Liver (tissue), 9 donors: Measurements from ENCODE around the gene LRRC74A. TPM values are rescaled to one million over a fixed set of nuclear protein-coding genes. Genes with fewer than 3 reads are reported as not detected.

Experiments
- DNase-seq: peaks from one replicate; pipeline ENCODE4 v3.0.0-alpha.2; 2017; ENCODE audit warnings: low spot score
- H3K27ac ChIP-seq, 2 donors: one replicate each; pipeline ENCODE4 v1.7.0; 2013; ENCODE audit warnings: inconsistent platforms in 2 of 2, low read length in 2 of 2, control low read depth in 1 of 2, low read depth in 1 of 2, mild to moderate bottlenecking in 1 of 2
- H3K27me3 ChIP-seq, 4 donors: one replicate each; pipeline versions ENCODE4 v1.6.1 to v1.7.0; 2013; ENCODE audit warnings: low read length in 3 of 4, inconsistent platforms in 1 of 4, mild to moderate bottlenecking in 1 of 4, moderate library complexity in 1 of 4; ENCODE audit not compliant: control insufficient read depth in 4 of 4, insufficient read depth in 4 of 4
- H3K36me3 ChIP-seq, 4 donors: one replicate each; pipeline versions ENCODE4 v1.6.1 to v1.7.0; 2013; ENCODE audit warnings: low read length in 3 of 4, mild to moderate bottlenecking in 3 of 4, low read depth in 1 of 4, moderate library complexity in 1 of 4; ENCODE audit not compliant: control insufficient read depth in 4 of 4, insufficient read depth in 3 of 4
- H3K4me1 ChIP-seq, 4 donors: one replicate each; pipeline versions ENCODE4 v1.6.1 to v1.7.0; 2013; ENCODE audit warnings: low read length in 3 of 4, mild to moderate bottlenecking in 3 of 4, moderate library complexity in 1 of 4; ENCODE audit not compliant: control insufficient read depth in 4 of 4, insufficient read depth in 4 of 4
- H3K4me3 ChIP-seq, 3 donors: one replicate each; pipeline versions ENCODE4 v1.6.1 to v1.7.0; 2013; ENCODE audit warnings: low read length in 3 of 3, control low read depth in 1 of 3, low read depth in 1 of 3, mild to moderate bottlenecking in 1 of 3
- H3K9ac ChIP-seq, 2 donors: one replicate each; pipeline ENCODE4 v1.7.0; 2013; ENCODE audit warnings: low read length in 2 of 2, mild to moderate bottlenecking in 2 of 2, moderate library complexity in 2 of 2, control low read depth in 1 of 2, low read depth in 1 of 2
- H3K9me3 ChIP-seq, 4 donors: one replicate each; pipeline versions ENCODE4 v1.6.1 to v1.7.0; 2013; ENCODE audit warnings: low read length in 3 of 4; ENCODE audit not compliant: control insufficient read depth in 4 of 4
- EGR1 ChIP-seq, 2 donors: IDR thresholded peaks; 2 replicates each; pipeline ENCODE4 v1.6.1; 2016 to 2018; ENCODE audit warnings: antibody characterized with exemption in 2 of 2, low read depth in 2 of 2
- FOXA1 ChIP-seq: IDR thresholded peaks from 2 replicates; pipeline ENCODE4 v1.6.1; 2016; ENCODE audit warnings: antibody characterized with exemption
- FOXA2 ChIP-seq: IDR thresholded peaks from 2 replicates; pipeline ENCODE4 v1.6.1; 2016; ENCODE audit warnings: antibody characterized with exemption
- GABPA ChIP-seq, 2 donors: IDR thresholded peaks in 1 of 2; conservative IDR thresholded peaks in 1 of 2; 2 replicates each; pipeline ENCODE4 v1.6.1; 2016; ENCODE audit warnings: antibody characterized with exemption in 2 of 2, mild to moderate bottlenecking in 1 of 2, moderate library complexity in 1 of 2
- NR2F2 ChIP-seq: IDR thresholded peaks from 2 replicates; pipeline ENCODE4 v1.6.1; 2016; ENCODE audit warnings: antibody characterized with exemption
- RAD21 ChIP-seq, 2 donors: IDR thresholded peaks; 2 replicates each; pipeline ENCODE4 v1.6.1; 2016; ENCODE audit warnings: antibody characterized with exemption in 2 of 2, mild to moderate bottlenecking in 2 of 2
- RXRA ChIP-seq, 2 donors: IDR thresholded peaks; 2 replicates each; pipeline ENCODE4 v1.6.1; 2017 to 2018; ENCODE audit warnings: antibody characterized with exemption in 2 of 2, mild to moderate bottlenecking in 1 of 2
- SP1 ChIP-seq: IDR thresholded peaks from 2 replicates; pipeline ENCODE4 v1.6.1; 2018; ENCODE audit warnings: antibody characterized with exemption, mild to moderate bottlenecking
- TAF1 ChIP-seq: conservative IDR thresholded peaks from 2 replicates; pipeline ENCODE4 v1.6.1; 2016; ENCODE audit warnings: antibody characterized with exemption, mild to moderate bottlenecking
- YY1 ChIP-seq: IDR thresholded peaks from 2 replicates; pipeline ENCODE4 v1.6.1; 2016; ENCODE audit warnings: antibody characterized with exemption, mild to moderate bottlenecking
- WGBS: extraction: QIAGEN DNeasy Blood & Tissue Kit; methylation state at CpG from one replicate; pipeline ENCODE4 v1.1.7; 2013; 5-methylcytosine and 5-hydroxymethylcytosine counted together
- polyA plus RNA-seq, 2 donors: library from polyadenylated mRNA; stranded (reverse) in 1 of 2; unstranded in 1 of 2; fragments of 200-250 nt in 1 of 2; fragments of >200 nt in 1 of 2; fragmentation: Nextera tagmentation in 1 of 2; extraction: Ambion mirVana in 1 of 2; gene quantifications; one replicate each; pipeline versions ENCODE4 v1.2.1 to v1.2.3, GENCODE V29; 2013 to 2015
- total RNA-seq, 2 donors: library from RNA; depleted of rRNA; stranded (reverse); fragments of >200 nt; gene quantifications; one replicate each; pipeline ENCODE4 v1.2.3, GENCODE V29; 2014
- TF ChIP-seq, protein P1 (sequence below): IDR thresholded peaks from 2 replicates; pipeline ENCODE4 v1.6.1; 2016; ENCODE audit warnings: antibody characterized with exemption
- TF ChIP-seq, protein P2 (sequence below): IDR thresholded peaks from 2 replicates; pipeline ENCODE4 v1.6.1; 2016; ENCODE audit warnings: antibody characterized with exemption
- TF ChIP-seq, protein P3 (sequence below): IDR thresholded peaks from 2 replicates; pipeline ENCODE4 v1.6.1; 2016; ENCODE audit warnings: antibody characterized with exemption
- TF ChIP-seq, protein P4 (sequence below): fragments of 150-350 bp; IDR thresholded peaks from 2 replicates; pipeline ENCODE4 v1.5.1; 2017; ENCODE audit warnings: improper control_type of control experiment, low read depth, low read length; ENCODE audit not compliant: missing input control
- donor health status: healthy.
- donor health status: healthy.
- donor health status: healthy.
- donor health status: healthy.
- donor health status: healthy.

LRRC74A gene
- total and polyA plus RNA-seq, 4 donors, result not detected

DNA sequence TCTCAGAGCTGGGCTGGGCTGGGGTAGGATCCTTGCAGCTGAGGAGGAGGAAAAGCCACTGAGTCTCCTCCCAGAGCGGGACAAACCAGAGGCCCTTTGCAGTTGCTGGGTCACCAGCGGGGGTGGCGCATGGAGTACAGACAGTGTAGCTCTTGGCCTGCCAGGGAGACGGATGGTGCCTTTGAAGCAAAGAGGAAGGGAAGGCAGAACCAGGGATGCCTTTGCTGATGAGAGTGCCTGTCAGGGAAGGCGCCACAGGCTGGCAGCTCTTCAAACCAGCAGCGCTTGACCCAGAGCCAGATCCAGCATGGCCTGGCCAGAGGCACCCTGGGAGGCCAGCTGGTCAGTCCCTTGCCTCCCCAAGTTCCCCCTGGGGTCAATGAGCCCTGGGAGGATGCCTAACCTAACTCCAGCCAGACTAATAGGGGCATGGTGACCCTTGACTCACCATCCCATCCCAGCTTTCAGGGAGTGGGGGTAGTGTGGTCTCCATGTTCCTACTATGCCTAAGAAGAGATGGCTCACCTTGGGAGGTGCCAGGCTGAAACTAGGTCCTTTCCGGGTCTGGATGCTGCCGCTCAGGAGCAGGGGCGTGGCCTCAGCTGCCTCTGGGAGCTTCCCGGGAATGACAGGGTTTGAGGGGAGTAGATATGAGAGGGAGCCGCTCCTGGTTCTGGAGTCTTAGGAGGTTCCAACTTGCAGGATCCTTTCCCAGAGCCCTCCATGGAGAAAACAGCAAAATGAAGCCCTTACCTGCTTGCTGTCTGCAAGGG, 45.1 kb upstream of the LRRC74A start:
- no peak for DNase-seq
- Histone ChIP-seq H3K27ac (no peak overlapping the region), H3K9me3 (no peaks in the 10 kb centered on the region), H3K9ac (no peak overlapping the region), H3K4me3 (no peak overlapping the region), H3K27me3 (no peaks in the 10 kb centered on the region), H3K4me1 (peaks cover 0 to 5% (median 0%) of the 10 kb centered on the region in 4 donors), H3K36me3 (peaks cover 0 to 24% (median 9%) of the 10 kb centered on the region in 4 donors)
- WGBS, result 85% methylated on average over 11 of the region's 11 CpGs
- peak; percentile 6 for TF ChIP-seq SP1
- TF ChIP-seq, protein P1, sequence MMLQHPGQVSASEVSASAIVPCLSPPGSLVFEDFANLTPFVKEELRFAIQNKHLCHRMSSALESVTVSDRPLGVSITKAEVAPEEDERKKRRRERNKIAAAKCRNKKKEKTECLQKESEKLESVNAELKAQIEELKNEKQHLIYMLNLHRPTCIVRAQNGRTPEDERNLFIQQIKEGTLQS, result no peak
- TF ChIP-seq RXRA (IDR thresholded peaks at IDR 0.05), result peak in 1 of 2 donors; percentile 33

DNA sequence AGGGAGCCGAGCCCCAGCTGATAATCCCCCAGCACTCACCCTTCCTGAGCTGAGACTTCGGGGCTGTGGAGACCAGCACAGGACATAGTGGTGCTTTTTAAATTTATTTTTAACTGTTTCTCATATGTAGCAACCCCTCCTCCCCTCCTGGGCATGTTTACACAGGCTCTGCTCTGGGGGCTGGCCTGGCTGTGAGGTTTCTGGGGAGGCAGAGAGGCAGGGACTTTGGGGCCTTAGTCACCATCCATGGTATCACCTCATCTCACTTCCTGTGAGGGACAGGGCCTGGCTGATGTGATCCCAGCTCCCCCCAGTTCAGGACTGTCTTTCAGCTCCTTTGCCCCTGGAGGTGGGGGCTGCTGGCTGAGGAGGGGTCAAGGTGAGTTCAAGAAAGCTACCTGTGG, 44.6 kb upstream of the LRRC74A start:
- peaks cover 0 to 27% (median 12%) of the 10 kb centered on the region in 4 donors for H3K36me3 ChIP-seq
- WGBS, result 86% methylated on average over 2 of the region's 2 CpGs

DNA sequence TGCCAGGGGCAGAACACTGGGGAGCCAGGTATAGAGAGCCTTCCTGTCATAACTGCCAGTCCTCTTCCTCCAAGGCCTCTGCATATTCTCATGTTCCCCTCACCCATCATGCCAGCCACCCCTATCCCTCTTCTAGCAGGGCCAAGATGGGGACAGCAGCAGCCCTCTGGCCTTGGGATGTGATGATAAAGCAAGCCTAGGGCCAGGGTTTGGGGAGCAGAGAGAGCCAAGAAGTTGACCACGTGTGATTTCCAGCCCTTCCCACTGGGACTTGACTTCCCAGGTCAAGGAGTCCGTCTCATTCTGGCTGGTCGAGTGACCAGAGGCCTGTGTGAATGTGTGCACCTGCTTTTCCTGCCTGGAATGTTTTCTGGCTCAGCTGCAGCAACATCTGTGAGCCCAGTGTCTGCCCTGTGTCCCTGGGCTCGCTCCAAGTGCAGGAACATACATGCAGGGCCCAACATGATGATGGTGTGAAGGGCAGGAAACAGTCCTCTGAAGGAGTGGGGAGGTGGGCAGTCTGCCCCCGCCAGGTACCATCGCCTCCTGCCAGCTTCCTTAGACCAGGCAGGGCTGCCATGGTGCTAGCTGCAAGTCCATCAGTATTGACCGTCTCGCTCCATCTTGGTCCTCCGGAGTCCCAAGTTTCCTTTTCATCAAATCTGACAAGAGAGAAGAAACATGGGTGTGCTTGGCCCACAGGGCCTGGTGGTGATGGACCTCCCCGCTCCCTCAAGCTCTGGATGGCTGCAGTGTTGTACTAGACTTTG, 43.9 kb upstream of the LRRC74A start:
- WGBS, result 88% methylated on average over 10 of the region's 10 CpGs
- Histone ChIP-seq H3K9ac (no peak overlapping the region), H3K27me3 (no peaks in the 10 kb centered on the region), H3K9me3 (no peaks in the 10 kb centered on the region), H3K27ac (no peak overlapping the region), H3K4me3 (no peak overlapping the region), H3K4me1 (peaks cover 0 to 5% (median 0%) of the 10 kb centered on the region in 4 donors), H3K36me3 (peaks cover 2 to 32% (median 18%) of the 10 kb centered on the region in 4 donors)
- TF ChIP-seq GABPA (IDR thresholded peaks at IDR 0.05 in 1 of 2, conservative IDR thresholded peaks at IDR 0.05 in 1 of 2) (no peak), RAD21 (IDR thresholded peaks at IDR 0.05) (no peak), FOXA1 (no peak), TAF1 (no peak), YY1 (no peak), NR2F2 (no peak), EGR1 (IDR thresholded peaks at IDR 0.05; ENCODE audit: low read depth in 2 of 2) (no peak), FOXA2 (no peak)
- TF ChIP-seq, protein P2, sequence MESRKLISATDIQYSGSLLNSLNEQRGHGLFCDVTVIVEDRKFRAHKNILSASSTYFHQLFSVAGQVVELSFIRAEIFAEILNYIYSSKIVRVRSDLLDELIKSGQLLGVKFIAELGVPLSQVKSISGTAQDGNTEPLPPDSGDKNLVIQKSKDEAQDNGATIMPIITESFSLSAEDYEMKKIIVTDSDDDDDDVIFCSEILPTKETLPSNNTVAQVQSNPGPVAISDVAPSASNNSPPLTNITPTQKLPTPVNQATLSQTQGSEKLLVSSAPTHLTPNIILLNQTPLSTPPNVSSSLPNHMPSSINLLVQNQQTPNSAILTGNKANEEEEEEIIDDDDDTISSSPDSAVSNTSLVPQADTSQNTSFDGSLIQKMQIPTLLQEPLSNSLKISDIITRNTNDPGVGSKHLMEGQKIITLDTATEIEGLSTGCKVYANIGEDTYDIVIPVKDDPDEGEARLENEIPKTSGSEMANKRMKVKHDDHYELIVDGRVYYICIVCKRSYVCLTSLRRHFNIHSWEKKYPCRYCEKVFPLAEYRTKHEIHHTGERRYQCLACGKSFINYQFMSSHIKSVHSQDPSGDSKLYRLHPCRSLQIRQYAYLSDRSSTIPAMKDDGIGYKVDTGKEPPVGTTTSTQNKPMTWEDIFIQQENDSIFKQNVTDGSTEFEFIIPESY, result no peak
- TF ChIP-seq, protein P3, sequence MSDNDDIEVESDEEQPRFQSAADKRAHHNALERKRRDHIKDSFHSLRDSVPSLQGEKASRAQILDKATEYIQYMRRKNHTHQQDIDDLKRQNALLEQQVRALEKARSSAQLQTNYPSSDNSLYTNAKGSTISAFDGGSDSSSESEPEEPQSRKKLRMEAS, result no peak
- TF ChIP-seq, protein P4, sequence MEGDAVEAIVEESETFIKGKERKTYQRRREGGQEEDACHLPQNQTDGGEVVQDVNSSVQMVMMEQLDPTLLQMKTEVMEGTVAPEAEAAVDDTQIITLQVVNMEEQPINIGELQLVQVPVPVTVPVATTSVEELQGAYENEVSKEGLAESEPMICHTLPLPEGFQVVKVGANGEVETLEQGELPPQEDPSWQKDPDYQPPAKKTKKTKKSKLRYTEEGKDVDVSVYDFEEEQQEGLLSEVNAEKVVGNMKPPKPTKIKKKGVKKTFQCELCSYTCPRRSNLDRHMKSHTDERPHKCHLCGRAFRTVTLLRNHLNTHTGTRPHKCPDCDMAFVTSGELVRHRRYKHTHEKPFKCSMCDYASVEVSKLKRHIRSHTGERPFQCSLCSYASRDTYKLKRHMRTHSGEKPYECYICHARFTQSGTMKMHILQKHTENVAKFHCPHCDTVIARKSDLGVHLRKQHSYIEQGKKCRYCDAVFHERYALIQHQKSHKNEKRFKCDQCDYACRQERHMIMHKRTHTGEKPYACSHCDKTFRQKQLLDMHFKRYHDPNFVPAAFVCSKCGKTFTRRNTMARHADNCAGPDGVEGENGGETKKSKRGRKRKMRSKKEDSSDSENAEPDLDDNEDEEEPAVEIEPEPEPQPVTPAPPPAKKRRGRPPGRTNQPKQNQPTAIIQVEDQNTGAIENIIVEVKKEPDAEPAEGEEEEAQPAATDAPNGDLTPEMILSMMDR, result no peak
- DNase-seq, result no peak

More for the DNA sequence above, 44.6 kb upstream of the LRRC74A start:
- H3K9ac ChIP-seq, result no peak overlapping the region
- no peak for TF ChIP-seq NR2F2
- TF ChIP-seq, protein P2, result no peak
- no peak for TF ChIP-seq FOXA2
- no peak for TF ChIP-seq EGR1 (IDR thresholded peaks at IDR 0.05; ENCODE audit: low read depth in 2 of 2)
- no peak for TF ChIP-seq SP1
- no peak for TF ChIP-seq RAD21 (IDR thresholded peaks at IDR 0.05)
- TF ChIP-seq TAF1, result no peak
- peaks cover 0 to 5% (median 0%) of the 10 kb centered on the region in 4 donors for H3K4me1 ChIP-seq
- H3K27me3 ChIP-seq, result no peaks in the 10 kb centered on the region
- H3K27ac ChIP-seq, result no peak overlapping the region
- H3K4me3 ChIP-seq, result no peak overlapping the region
- H3K9me3 ChIP-seq, result no peaks in the 10 kb centered on the region
- no peak for DNase-seq
